Mesenchymal stem cell (in vitro differentiated cells and primary cell): ENCODE measurements around the gene AZI2.

Experiments used
- DNase-seq: peaks from one replicate; pipeline ENCODE4 v3.0.0-alpha.2; 2013
- H2AFZ ChIP-seq: one replicate; pipeline ENCODE4 v1.6.1; 2013; ENCODE audit warnings: low read depth, mild to moderate bottlenecking, control low read depth, inconsistent platforms, low read length, moderate library complexity
- H2AK5ac ChIP-seq: 2 replicates; pipeline ENCODE4 v1.6.1; 2013; ENCODE audit warnings: low read length, moderate library complexity, mild to moderate bottlenecking, inconsistent platforms; ENCODE audit not compliant: severe bottlenecking
- H2BK120ac ChIP-seq: one replicate; pipeline ENCODE4 v1.6.1; 2013; ENCODE audit warnings: low read depth, mild to moderate bottlenecking, inconsistent platforms, low read length, moderate library complexity
- H2BK12ac ChIP-seq, 2 experiments: one replicate each; pipeline ENCODE4 v1.6.1; 2013; ENCODE audit warnings: inconsistent platforms in 2 of 2, low read length in 2 of 2, mild to moderate bottlenecking in 2 of 2, moderate library complexity in 2 of 2, control low read depth in 1 of 2
- H2BK15ac ChIP-seq: one replicate; pipeline ENCODE4 v1.6.1; 2013; ENCODE audit warnings: mild to moderate bottlenecking, low read depth, inconsistent platforms; ENCODE audit not compliant: poor library complexity, severe bottlenecking
- H2BK5ac ChIP-seq: 2 replicates; pipeline ENCODE4 v1.6.1; 2013; ENCODE audit warnings: low read depth, mild to moderate bottlenecking, low read length, control low read depth, inconsistent platforms; ENCODE audit not compliant: poor library complexity, severe bottlenecking
- H3K14ac ChIP-seq, 2 experiments: one replicate each; pipeline ENCODE4 v1.6.1; 2013; ENCODE audit warnings: inconsistent platforms in 2 of 2, low read length in 2 of 2, control low read depth in 1 of 2, mild to moderate bottlenecking in 1 of 2, moderate library complexity in 1 of 2
- H3K18ac ChIP-seq, 2 experiments: one replicate each; pipeline ENCODE4 v1.6.1; 2013; ENCODE audit warnings: inconsistent platforms in 2 of 2, low read length in 2 of 2, control low read depth in 1 of 2, low read depth in 1 of 2, mild to moderate bottlenecking in 1 of 2
- H3K23ac ChIP-seq, 2 experiments: one replicate each; pipeline ENCODE4 v1.6.1; 2013; ENCODE audit warnings: inconsistent platforms in 2 of 2, low read length in 2 of 2, mild to moderate bottlenecking in 2 of 2, moderate library complexity in 2 of 2, control low read depth in 1 of 2
- H3K27ac ChIP-seq: 2 replicates; pipeline ENCODE4 v1.5.1; 2013; ENCODE audit warnings: mild to moderate bottlenecking, moderate library complexity, low read length, control low read depth, inconsistent platforms; ENCODE audit not compliant: poor library complexity, severe bottlenecking
- H3K27me3 ChIP-seq, 2 experiments: 2 replicates each; pipeline versions ENCODE4 v1.6.1 to v1.7.0; 2013; ENCODE audit warnings: low read length in 2 of 2, mild to moderate bottlenecking in 2 of 2, moderate library complexity in 2 of 2, control low read depth in 1 of 2, inconsistent platforms in 1 of 2; ENCODE audit not compliant: control insufficient read depth in 1 of 2, insufficient read depth in 1 of 2
- H3K36me3 ChIP-seq, 2 experiments: 2 replicates each; pipeline versions ENCODE4 v1.6.1 to v1.7.0; 2013; ENCODE audit warnings: low read length in 2 of 2, control low read depth in 1 of 2, inconsistent platforms in 1 of 2, low read depth in 1 of 2, mild to moderate bottlenecking in 1 of 2; ENCODE audit not compliant: insufficient read depth in 2 of 2, control insufficient read depth in 1 of 2
- H3K4ac ChIP-seq, 2 experiments: one replicate each; pipeline ENCODE4 v1.6.1; 2013; ENCODE audit warnings: inconsistent platforms in 2 of 2, low read length in 2 of 2, mild to moderate bottlenecking in 2 of 2, moderate library complexity in 2 of 2, control low read depth in 1 of 2, low read depth in 1 of 2
- H3K4me1 ChIP-seq: 2 replicates; pipeline ENCODE4 v1.6.1; 2013; ENCODE audit warnings: low read depth, low read length, control low read depth; ENCODE audit not compliant: control insufficient read depth, insufficient read depth
- H3K4me2 ChIP-seq: 2 replicates; pipeline ENCODE4 v1.6.1; 2013; ENCODE audit warnings: low read length, mild to moderate bottlenecking, inconsistent platforms; ENCODE audit not compliant: poor library complexity, severe bottlenecking
- H3K4me3 ChIP-seq, 2 experiments: 2 replicates each; pipeline versions ENCODE4 v1.5.1 to v1.7.0; 2013; ENCODE audit warnings: low read length in 2 of 2, mild to moderate bottlenecking in 2 of 2, control low read depth in 1 of 2, low read depth in 1 of 2; ENCODE audit not compliant: insufficient read depth in 1 of 2
- H3K79me1 ChIP-seq: replicated peaks from 2 replicates; pipeline ENCODE4 v1.6.1; 2013; ENCODE audit warnings: mild to moderate bottlenecking, control low read depth, low read length, inconsistent platforms; ENCODE audit not compliant: poor library complexity, severe bottlenecking
- H3K9ac ChIP-seq: 2 replicates; pipeline ENCODE4 v1.7.0; 2013; ENCODE audit warnings: mild to moderate bottlenecking, low read length, moderate library complexity
- H3K9me3 ChIP-seq: 2 replicates; pipeline ENCODE4 v1.7.0; 2013; ENCODE audit warnings: mild to moderate bottlenecking, low read length; ENCODE audit not compliant: control insufficient read depth
- H4K8ac ChIP-seq: one replicate; pipeline ENCODE4 v1.6.1; 2013; ENCODE audit warnings: inconsistent platforms, mild to moderate bottlenecking, low read length, moderate library complexity
- H4K91ac ChIP-seq: one replicate; pipeline ENCODE4 v1.6.1; 2013; ENCODE audit warnings: mild to moderate bottlenecking, low read length, inconsistent platforms
- WGBS: methylation state at CpG from one replicate; pipeline ENCODE4 v1.1.7; 2013; ENCODE audit warnings: mixed read lengths; 5-methylcytosine and 5-hydroxymethylcytosine counted together

AZI2 gene

DNA sequence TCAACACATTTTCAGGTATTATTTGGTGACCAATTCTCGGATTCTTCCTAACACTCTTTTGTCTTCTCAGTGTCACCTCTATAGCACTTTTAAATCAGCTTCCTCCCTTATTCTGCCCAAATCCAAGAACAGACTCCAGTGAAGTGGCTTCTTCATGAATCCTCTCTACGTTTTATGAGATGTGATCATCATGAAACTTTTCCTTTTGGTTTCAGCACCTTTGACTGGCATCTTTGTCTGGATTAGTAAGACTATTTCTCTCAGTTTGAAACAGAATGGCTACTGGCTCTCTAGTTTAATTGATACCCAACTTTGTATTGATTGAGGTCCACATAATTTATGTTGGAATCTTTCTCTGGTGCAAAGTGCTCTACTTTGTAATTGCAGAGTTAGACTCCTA lies 61.6 kb downstream of the AZI2 start:
- H3K18ac ChIP-seq = no peak overlapping the region
- H2BK12ac ChIP-seq = no peak overlapping the region
- H2BK5ac ChIP-seq = no peak overlapping the region
- no peak overlapping the region for H4K8ac ChIP-seq
- H2AK5ac ChIP-seq = no peak overlapping the region
- no peaks in the 10 kb centered on the region for H3K27me3 ChIP-seq
- no peak for DNase-seq
- no peak overlapping the region for H3K27ac ChIP-seq
- H3K9ac ChIP-seq = peak overlapping the region; percentile 67
- peaks cover 4% of the 10 kb centered on the region for H3K9me3 ChIP-seq
- H3K4me3 ChIP-seq = peak overlapping the region in 1 of 2 experiments; percentile 44
- H3K14ac ChIP-seq = no peak overlapping the region
- no peak overlapping the region for H2BK15ac ChIP-seq
- no peak overlapping the region for H3K23ac ChIP-seq
- H3K4me2 ChIP-seq = no peak overlapping the region
- 98% methylated on average over 2 of the region's 2 CpGs for WGBS
- H2AFZ ChIP-seq = no peak overlapping the region
- H3K36me3 ChIP-seq = peaks cover 0 to 11% of the 10 kb centered on the region in 2 experiments
- no peaks in the 10 kb centered on the region for H3K4me1 ChIP-seq
- H2BK120ac ChIP-seq = no peak overlapping the region
- H3K4ac ChIP-seq = no peak overlapping the region
- no peak overlapping the region for H4K91ac ChIP-seq
- H3K79me1 ChIP-seq = peaks cover 4% of the 10 kb centered on the region

DNA sequence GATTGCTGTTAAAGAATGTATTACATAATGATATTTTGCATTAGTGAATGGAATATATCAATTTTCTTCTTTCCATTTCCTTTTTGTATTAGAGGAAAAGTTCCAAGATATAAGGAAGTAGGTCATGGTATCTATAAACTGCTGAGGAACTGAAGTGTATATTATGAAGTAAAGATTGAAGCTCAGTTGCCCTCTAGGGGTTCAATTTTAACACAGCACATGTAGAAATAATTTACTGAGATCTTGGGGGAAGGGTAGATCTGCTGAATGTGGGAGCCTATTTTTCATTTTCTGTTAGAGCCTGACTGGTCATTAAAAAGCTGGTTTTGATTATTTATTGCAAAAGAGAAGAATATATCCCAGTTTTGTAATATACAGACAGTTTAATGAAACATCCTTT lies 62.0 kb downstream of the AZI2 start:
- Histone ChIP-seq H2AFZ (no peak overlapping the region), H3K36me3 (peaks cover 0 to 11% of the 10 kb centered on the region in 2 experiments), H3K4ac (no peak overlapping the region), H3K4me3 (peak overlapping the region in 1 of 2 experiments; percentile 44), H3K9me3 (peaks cover 4% of the 10 kb centered on the region), H3K27ac (no peak overlapping the region), H2BK5ac (no peak overlapping the region), H3K4me2 (no peak overlapping the region), H3K27me3 (no peaks in the 10 kb centered on the region), H2BK15ac (no peak overlapping the region), H2BK120ac (no peak overlapping the region), H2AK5ac (no peak overlapping the region), H3K4me1 (no peaks in the 10 kb centered on the region), H2BK12ac (no peak overlapping the region), H4K91ac (no peak overlapping the region), H3K23ac (no peak overlapping the region), H3K9ac (peak overlapping the region; percentile 67), H3K14ac (no peak overlapping the region), H4K8ac (no peak overlapping the region), H3K79me1 (peaks cover 4% of the 10 kb centered on the region), H3K18ac (no peak overlapping the region)
- DNase-seq = peak; percentile 40

DNA sequence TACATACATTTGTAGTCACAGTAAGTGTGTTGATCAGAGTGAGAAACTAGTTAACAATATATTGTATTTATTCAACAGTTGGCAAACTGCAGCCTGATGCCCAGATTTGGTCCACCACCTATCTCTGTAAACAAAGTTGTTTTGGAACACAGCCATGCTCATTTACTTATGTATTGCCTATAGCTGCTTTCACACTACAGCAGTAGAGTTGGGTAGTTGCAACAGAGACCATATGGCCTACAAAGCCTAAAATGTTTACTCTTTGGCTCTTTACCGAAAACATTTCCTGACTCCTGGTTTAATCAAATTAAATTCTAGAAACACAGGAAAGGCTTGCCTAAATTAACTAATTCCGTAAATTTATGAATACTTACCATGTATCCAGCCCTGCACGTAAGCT lies 67.8 kb downstream of the AZI2 start:
- Histone ChIP-seq H3K18ac (no peak overlapping the region), H3K4me3 (no peak overlapping the region), H3K4me2 (no peak overlapping the region), H2BK5ac (no peak overlapping the region), H3K4ac (no peak overlapping the region), H2BK12ac (no peak overlapping the region), H3K36me3 (peaks cover 1 to 2% of the 10 kb centered on the region in 2 experiments), H3K79me1 (peaks cover 6% of the 10 kb centered on the region), H4K8ac (no peak overlapping the region), H3K23ac (no peak overlapping the region), H2BK15ac (no peak overlapping the region), H2AK5ac (no peak overlapping the region), H3K27ac (no peak overlapping the region), H2AFZ (no peak overlapping the region), H2BK120ac (no peak overlapping the region), H3K14ac (no peak overlapping the region), H3K9ac (no peak overlapping the region), H3K4me1 (no peaks in the 10 kb centered on the region), H4K91ac (no peak overlapping the region), H3K27me3 (no peaks in the 10 kb centered on the region), H3K9me3 (no peaks in the 10 kb centered on the region)
- 100% methylated on average over 3 of the region's 3 CpGs for WGBS
- DNase-seq = no peak

DNA sequence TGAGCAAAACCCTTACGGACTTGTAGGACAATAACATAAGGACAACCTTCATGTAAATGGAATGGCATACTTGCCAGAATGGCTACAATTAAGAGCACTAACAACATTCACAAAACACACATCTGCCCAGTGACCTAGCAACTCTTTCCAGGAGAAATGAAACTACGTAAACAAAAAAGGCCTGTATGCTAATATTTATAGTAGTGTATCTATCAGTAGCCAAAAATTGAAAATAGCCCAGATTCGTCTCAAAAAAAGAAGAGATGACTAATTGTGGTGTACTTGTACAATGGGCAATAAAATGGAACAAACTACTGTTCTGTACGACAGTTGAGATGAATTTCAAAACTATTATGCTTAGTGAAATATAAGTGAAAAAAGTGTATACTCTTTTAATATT lies 68.9 kb downstream of the AZI2 start:
- no peak overlapping the region for H3K27ac ChIP-seq
- DNase-seq = peak; percentile 7

More for the DNA sequence above, 68.9 kb downstream of the AZI2 start:
- peaks cover 2% of the 10 kb centered on the region for H3K9me3 ChIP-seq
- H2BK5ac ChIP-seq = no peak overlapping the region
- 70% methylated on average over 1 of the region's 4 CpGs for WGBS
- peaks cover 12% of the 10 kb centered on the region for H3K79me1 ChIP-seq
- H2BK15ac ChIP-seq = no peak overlapping the region
- H3K4me2 ChIP-seq = no peak overlapping the region
- no peak overlapping the region for H3K4me3 ChIP-seq
- H3K23ac ChIP-seq = no peak overlapping the region
- H4K91ac ChIP-seq = no peak overlapping the region
- H4K8ac ChIP-seq = no peak overlapping the region
- H2AFZ ChIP-seq = no peak overlapping the region
- no peak overlapping the region for H3K4ac ChIP-seq
- no peaks in the 10 kb centered on the region for H3K27me3 ChIP-seq
- no peak overlapping the region for H3K9ac ChIP-seq
- no peak overlapping the region for H3K18ac ChIP-seq
- H3K4me1 ChIP-seq = no peaks in the 10 kb centered on the region
- H3K14ac ChIP-seq = no peak overlapping the region
- no peak overlapping the region for H2BK12ac ChIP-seq
- H2AK5ac ChIP-seq = no peak overlapping the region
- no peak overlapping the region for H2BK120ac ChIP-seq
- peaks cover 8 to 12% of the 10 kb centered on the region in 2 experiments for H3K36me3 ChIP-seq
